HG03175 (cell line): Measurements from ENCODE around the gene CFAP221.
A peak's percentile ranks its signal among the peaks of the same experiment; 100 is the strongest.

Experiments
- ATAC-seq: cut with Tn5 transposase; IDR thresholded peaks from one replicate; pipeline ENCODE4 v1.9.1; 2021; ENCODE audit warnings: mild to moderate bottlenecking, moderate library complexity; ENCODE audit not compliant: unreplicated experiment

CFAP221 gene

DNA sequence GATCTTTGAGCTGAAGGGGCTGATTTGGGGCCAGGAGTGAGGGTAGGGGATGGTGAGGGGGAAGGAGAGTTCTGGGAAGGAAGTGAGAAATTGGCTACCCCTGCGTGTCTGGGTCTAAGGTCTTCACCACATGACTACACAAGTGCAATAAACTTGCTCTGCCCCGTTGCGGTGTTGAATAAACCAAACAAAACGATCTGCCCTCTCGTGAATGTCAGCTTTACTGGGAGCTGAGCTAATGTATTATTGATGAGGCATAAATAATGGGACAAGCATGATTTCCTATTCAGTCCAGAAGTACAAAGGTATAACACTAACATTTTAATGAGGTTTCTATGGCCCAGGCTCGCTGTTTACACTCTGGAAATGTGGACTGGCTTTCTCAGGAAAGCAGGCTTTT lies 8.0 kb upstream of the CFAP221 start:
- ATAC-seq: no peak

DNA sequence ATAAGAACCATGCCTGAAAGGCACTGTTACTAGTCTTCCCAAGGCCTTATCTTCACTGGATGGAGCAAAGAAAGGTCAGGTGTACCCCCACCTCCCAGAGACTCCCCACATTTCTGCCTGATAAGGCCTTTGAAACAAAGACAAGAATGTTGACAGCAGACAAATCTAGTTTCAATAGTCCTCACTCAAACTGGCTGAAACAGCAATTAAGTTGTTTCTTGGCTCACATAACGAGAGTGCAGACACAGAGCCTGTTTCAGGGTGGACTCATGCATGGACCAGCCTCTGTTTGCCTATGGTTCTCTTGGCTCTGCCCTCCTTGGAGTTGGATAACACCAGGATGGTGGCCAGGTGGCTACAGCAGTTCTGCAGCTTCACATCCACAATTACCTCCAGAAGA lies 7.5 kb upstream of the CFAP221 start:
- ATAC-seq: no peak

DNA sequence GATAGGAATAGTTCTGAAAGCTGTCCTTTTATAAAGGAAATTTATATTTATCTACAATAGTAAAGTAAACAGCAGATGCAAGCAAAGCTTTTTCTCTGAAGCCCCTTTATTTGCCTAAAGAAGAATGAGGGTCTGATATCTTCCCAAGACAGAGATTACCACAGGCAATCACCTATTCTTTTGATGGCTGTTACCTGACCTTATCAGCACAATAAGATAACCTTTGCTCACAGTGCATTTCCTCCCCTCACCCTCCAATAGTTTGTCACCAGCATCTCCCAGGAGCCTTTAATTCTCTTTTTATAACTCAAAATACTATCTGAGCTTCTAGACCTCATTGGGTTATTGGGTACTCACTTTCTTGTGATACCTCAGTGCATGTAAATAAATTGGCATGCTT lies 6.5 kb upstream of the CFAP221 start:
- ATAC-seq: no peak

DNA sequence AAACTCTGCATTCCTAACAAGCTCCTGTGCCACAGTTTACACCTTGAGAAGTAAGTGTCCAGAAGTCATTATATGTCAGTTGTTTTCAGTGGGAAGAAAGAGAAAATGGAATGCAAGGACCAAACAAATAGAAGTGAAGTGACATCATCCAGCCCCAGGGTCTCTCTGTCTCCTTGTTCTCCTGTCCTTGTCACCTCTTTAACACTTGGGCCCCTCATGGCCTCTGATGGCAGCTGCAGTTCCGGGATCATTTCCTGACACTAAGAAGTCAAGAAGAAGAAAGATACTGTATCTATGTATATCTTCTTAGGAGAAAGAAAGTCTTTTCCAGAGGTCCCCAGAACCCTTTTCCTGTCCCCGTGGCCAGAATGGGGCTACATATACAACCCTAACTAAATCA lies 2.8 kb upstream of the CFAP221 start:
- ATAC-seq: no peak

DNA sequence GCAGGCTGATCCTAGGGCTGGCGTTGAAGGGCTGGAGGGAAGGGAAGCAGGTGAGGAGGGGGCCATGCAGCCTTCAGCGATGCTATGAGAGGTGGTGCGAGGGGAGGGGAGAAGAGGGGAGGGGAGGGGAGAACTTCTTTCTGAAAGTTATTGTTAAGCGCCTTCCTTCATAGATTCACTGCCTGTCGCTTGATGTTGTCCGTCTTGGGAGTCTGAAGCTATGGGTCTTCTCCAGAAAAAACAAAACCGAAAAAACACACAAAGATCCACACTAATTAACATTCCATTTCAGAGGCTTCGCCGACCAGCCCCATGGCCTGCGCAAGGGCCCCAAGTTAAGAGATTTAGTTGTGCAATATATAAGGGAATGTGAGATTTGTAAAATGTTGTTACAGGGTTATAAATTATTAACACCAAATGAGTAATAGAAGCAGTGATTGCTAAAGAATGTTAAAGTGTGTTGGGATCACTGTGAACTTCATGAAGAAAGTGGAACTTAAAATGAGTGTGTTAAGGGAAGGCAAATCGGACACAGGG lies 758 bp downstream of the CFAP221 start:
- no peak for ATAC-seq

DNA sequence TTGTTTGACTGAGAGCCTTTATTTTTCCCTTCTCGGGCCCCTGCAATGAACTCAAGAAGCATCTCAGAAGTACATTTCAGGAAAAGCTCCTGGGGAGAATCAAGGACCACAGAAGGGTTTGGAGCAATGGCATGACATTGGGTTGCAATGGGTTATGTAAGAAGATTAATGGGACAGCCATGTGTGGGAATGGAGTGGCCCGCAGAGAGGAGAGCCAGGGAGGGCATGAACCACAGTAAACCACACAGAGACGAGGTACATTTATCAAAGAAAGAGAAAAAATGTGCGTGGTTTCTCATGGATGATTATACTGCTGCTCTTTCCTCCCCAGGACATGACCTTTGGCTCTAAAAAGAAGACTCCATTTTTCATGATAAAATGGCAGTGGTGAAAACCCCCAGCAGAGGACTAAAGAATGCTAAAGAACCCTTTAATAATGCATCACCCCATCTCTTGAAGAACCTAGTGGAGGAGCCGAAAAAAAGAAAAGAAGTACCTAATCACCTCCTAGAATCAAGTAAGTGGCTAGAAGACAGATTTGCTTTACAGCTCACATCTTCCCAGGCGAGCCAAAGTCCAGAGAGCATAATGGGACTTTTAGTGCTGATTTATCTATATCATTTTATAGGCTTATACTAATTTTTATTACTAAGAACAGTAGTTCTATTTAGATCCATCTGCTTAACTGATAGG lies 1.7 kb downstream of the CFAP221 start:
- no peak for ATAC-seq

DNA sequence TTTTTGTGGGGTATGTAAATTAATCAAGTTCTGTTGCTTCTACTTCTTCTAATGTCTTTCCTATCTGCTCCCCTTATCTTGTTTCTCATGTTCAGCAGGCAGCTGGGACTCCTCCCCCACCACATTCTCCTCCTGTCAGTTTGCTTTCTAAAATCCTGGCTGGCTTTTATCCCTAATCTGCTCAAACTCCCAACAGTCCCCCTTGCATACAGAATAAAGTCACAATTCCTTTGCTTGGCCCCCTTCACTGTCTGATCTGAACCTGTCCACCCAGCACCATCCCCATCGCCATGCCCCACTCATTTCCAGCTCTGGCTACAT lies 2.2 kb downstream of the CFAP221 start:
- no peak for ATAC-seq

DNA sequence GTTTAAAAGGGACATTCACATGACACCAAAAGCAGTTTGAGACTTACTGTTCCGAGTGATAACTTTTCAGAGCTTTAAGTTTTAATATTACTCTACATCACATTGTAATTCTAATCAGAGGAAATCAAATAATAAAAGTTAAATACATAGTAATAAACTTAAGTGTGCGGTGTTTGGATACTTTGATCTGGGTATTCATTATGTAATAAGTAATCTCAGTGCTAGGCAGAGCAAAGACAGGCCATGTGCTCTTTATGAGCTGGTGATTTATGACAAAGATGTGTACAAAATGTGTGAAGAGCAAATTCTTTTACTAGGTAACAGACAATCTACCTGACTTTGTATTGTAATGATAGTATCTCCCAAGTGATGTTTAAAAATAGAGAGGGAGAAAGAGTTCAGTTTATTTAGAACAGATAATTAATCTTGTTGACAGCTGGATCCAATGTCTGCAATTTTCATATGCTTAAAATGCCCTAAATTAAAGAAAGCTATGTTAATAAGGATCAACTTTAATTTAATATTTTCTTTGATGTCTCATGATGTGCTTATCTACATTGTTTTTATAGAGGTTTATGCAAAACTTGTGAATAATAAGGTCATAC lies 4.4 kb downstream of the CFAP221 start:
- no peak for ATAC-seq

DNA sequence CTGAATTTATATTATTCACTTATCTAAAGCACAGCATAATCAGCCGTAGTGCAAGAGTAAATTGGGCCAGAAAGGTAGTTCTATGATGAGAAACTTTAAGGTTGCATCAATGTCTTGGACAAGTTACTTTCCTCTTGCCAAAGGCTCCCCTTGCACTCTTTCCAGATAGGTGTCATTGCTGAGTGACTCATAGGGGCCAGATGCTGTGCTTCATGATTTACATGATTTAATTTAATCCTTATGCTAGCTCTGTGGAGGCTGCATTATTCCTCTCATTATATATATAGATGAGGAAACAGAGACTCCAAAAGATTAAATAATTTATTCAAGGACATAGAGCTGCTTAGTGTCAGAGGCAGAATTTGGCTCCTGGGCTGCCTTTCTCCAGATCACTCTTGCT lies 5.0 kb downstream of the CFAP221 start:
- ATAC-seq: no peak

DNA sequence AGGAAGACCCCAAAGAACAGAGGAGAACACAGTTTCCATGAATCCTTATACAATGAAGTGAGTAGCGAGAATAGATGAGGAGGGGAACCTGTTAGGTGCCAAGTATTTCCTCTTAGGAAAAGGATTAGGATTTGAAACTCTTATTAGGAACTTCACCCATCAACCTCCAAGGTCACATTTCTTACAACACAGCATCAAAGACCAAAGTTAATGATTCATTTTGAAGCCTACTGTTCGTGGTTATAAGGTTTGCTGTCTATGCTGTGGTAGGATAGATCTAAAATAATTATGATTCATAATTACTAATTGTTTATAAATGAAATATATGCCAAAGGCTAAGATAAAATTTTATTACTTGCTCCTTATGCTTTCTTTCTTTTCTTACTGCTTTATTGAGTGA lies 6.1 kb downstream of the CFAP221 start:
- ATAC-seq: no peak

DNA sequence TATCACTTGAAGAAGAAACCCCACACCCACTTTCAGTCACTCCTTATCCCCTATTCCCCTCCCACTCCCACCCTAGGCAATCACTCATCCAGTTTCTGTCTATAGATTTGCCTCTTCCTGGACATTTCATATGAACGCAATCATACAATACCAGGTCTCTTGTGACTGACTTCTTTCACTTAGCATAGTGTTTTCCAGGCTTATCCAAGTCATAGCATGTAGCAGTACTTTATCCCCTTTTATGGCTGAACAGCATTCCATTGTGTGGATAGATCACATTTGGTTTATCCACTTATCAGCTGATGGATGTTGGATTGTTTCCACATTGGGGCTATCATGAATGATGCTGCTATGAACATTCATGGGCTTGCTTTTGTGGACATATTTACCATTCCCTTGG lies 6.6 kb downstream of the CFAP221 start:
- ATAC-seq: no peak

DNA sequence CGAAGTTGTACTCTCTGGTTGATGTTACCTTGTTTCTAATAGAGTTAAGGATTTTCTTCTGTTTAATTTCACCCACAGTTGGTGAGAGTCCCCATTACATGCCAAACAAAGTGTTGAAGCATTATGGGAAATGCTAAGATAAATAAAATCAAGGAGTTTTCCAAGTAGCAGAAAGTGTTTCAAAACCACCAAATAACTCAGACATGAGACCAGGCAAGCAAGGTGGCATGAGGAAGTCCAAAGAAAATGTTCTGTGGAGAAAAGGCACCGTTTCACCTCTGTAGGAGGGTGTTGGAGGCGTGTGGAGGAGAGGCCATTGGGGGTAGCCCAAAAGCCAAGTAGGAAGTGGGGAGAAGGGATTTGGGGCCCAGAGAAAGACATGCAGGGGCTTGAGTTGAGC lies 8.7 kb downstream of the CFAP221 start:
- ATAC-seq: no peak

DNA sequence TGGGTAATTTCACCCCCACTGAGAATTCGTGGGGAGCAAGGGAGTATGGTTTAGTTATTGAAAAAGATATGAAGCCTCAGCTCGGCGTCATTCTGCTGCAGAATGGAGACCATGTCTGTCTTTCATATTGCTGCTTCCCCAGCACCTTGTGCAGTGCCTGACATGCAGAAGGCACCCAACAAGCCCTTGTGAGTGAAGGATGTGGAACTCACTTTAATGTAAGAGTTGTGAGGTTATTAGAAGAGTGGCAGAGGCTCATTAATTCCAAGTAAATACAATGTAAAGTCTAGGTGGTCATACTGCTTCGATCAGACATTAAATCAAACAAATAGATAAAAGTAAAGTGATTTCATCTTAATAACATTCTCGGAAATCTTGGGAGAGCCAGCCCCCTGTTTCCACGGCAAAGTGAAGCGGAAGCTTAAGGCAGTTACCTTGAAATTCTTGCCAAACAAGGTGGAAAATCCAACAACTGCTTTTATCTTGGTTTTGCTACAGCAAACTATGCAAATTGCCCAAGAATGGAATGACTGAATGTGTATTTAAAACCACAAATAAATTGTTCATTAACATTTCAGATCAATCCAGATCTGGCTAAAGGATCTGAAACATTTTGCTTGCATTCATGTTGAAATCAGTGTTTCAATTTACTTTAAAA lies 9.6 kb downstream of the CFAP221 start:
- ATAC-seq: no peak

DNA sequence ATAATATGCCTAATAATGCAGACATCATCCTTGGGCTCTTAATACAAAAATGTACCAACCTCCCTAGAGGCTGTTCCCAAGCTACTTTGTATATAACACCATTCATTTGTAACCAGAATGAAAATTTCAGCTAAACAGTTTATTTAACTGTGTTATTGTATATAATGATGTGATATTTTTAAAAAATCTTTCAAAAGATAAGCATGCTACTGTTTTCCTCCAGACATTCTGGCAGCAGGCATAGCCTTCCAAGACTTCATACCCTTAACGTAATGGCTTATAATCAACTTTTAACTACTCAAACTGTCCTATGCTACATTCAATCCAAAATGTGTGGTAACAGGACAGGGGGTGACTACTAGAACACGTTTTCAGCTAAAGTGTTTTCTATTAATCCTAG lies 21.2 kb downstream of the CFAP221 start:
- ATAC-seq: no peak

DNA sequence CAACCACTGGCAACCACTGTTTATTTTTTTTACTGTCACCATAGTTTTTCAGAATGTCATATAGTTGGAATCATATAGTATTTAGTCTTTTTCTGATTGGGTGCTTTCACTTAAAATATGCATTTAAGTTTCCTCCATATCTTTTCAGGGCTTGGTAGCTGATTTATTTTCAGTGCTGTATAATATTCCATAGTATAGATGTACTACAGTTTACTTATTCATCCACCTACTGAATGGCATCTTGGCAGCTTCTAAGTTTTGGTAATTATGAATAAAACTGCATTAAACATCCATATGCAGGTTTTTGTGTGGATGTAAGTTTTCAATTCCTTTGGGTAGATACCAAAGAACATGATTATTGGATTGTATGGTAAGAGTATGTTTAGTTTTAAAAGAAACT lies 23.0 kb downstream of the CFAP221 start:
- no peak for ATAC-seq

DNA sequence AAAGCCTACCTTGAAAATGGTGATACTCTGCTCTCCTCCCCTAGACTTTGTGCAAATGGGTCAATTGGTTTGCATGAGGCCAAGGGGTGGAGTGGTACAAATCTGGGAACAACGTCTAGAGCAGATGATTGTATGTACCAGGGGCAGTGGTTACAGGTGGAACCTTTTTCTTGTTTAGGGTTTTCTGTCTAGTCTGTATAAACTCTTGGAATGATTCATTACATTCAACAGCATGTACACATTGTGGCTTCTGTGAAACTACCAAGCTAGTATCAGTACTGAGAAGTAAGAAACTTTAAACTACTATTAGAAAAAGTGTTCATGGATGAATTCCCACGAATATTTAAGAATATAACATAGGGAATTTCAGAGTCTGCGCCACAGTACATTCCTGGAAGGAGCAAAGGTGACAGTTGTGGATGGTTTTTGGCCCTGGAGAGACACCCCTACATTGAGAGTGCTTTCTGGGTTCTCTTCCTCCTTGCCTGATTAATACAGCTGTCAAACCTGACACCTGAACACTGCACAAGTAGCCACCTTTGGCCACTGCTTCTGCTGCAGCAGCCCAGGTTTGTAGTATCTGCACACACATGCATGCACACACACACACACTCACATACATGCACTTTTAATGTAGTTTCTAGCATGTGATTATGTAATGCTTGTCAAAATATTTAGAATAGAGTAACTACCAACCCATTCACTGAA lies 30.0 kb downstream of the CFAP221 start:
- peak; percentile 97 for ATAC-seq

DNA sequence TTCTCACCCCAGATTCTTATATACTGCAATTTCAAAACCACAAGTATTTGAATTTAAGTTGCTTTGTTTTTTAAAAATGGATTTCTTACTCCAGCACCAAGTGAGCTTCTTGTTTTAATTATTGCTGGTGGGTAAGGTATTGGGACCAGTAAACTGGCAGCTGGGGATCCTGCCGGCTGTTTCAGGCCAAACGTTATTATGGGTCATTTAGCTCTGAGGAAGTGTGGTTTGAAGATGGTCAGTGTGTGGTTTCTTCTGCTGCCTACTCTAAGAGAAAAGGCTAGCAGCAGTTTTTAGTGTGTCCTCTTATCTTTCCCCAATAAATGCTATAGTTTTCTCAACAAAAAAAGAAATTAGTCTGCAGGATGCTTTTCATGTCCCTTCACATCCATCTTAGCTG lies 30.6 kb downstream of the CFAP221 start:
- ATAC-seq: no peak

DNA sequence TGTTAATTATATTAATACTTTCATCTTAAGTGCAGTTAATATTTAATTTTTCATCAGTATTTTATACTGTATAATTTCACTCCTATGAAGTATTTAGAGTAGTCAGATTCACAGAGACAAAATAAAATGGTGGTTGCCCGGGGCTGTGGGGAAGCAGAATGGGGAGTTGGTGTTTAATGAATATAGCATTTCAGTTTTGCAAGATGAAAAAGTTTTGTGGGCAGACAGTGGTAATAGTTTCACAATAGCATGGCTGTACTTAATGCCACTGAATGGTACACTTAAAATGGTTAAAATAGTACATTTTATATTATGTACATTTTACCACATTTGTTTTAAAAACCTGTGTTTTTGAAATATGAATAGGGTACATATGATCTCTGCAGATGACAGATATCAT lies 31.2 kb downstream of the CFAP221 start:
- no peak for ATAC-seq

DNA sequence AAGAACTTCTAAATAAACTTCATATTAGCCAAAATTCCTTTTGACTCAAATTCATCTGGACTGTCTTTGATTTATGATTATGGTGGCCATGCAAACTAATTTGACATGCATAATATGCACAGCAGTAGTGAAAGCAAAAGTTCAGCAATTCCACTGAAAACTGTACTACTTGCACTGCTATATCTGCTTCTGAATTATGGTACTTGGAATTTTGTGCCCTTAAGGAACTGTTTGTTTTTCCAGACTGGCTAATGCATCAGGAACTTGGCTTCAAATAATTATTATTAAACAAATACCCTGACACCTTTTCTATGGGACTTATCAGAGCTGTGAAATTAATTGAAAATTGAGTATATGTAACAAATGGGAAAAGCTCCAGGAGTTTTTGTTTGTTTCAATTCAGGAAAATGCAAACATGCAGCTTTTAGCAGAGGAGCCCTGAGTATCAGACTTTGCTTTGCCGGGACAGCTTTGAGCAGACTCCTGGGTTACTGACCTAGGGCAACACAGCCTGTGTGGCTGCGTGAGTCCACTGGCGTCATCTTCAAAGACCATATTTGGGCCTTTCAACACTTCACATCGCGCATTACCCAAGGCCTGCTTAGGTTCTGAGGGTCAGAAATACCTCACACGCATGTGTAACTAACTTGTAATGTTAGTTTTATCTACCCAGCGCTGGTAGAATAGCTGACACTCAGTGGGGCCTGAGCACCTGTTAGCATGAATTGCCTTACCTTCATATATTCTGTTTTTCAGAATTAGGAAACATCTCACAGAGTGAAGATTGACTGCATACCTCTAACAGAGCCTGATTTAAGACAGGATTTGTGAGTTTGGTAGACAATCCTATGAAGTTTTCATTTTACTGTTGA lies 35.4 kb downstream of the CFAP221 start:
- ATAC-seq: no peak

DNA sequence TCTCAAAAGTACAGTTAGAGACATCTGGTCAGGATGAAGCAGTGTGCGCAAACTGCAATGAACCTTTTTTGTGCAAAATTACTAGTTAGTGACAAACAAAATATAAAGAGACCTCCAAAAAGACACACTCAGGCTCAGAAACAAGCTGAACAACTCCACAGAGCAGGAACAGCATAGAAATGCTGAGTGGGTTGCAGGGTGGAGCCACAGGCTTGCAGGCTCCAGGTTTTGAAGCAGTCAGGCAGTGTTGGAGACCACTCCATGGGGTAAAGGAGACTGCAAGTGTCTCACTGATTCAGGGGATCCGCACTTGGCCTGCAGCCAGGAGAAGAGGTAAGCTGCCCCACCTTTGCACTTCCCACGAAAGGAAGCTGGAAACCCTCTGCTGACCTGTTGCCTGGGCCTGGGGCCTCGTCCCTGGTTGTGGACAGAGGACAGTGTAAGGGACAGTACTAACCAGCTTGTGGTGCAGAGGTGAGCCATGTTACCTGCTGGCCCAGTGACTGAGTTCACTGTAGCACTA lies 36.4 kb downstream of the CFAP221 start:
- no peak for ATAC-seq

DNA sequence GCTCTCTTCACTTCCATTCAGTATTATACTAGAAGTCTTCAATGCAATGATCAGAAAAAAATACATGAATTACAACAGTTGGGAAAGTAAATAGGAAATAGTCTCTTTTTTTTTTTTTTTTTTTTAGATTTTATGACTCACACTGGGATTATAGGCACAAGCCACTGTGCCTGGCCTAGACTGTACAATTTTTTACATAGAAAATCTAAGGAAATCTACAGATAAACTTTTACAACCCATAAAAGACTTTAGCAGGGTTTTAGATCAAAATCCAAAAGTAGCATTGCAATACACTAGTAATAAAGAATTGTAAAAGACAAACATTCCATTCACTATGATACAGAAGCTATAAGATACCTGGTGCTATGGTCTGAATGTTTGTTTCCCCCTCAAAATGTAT lies 39.0 kb downstream of the CFAP221 start:
- ATAC-seq: no peak
